Measurements from ENCODE around the gene TMEM247. TPM values are rescaled to one million over a fixed set of nuclear protein-coding genes. Genes with fewer than 3 reads are reported as not detected.

The TMEM247 gene
- total RNA-seq, 1 experiment from 2014 or later = not detected

DNA sequence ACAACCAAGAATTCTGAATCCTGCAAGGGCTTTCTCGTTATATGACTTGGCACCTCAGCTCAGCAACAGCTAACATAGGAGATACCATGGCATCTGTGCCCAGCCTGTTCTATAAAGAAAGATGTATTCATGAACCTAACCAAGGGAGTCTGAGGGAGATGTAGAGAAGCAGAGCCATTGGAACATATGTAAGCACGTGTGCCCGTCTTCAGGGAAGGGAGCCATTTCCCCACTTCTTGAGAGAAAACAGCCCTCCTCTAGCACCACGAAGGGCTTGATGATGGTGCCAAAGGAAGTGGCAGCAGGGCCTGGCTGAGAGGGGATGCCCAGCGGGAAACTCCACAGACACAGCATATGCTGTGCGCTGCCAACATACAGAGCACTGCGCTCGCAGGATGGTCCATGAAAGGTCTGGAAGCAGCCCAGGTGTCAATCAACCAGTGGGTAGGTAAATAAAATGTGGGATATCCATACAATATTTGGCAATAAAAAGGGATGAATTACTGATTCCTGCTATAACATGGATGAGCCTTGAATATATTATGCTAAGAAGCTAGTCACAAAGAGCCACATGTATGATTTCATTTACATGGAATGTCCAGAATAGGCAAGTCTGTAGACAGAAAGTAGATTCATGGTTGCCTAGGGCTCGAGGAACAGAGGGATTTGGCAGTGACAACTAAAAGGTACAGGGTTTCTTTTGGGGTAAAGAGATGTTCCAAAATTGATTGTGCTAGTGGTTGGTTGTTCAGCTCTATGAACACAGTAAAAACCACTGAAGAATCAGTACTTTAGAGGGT, 16.1 kb downstream of the TMEM247 start:
- H3K27me3 ChIP-seq (replicated peaks; ENCODE audit: control insufficient read depth, insufficient read depth, low read length) = no peaks in the 10 kb centered on the region
- Mint-ChIP-seq H3K9me3 (ENCODE audit: unreplicated experiment) (no peaks in the 10 kb centered on the region), H3K27ac (ENCODE audit: unreplicated experiment) (no peak overlapping the region), H3K27me3 (ENCODE audit: insufficient read depth, unreplicated experiment) (peaks cover 12% of the 10 kb centered on the region), H3K4me1 (ENCODE audit: low read depth, unreplicated experiment) (no peaks in the 10 kb centered on the region), H3K4me3 (ENCODE audit: unreplicated experiment) (no peak overlapping the region), H3K36me3 (ENCODE audit: insufficient read depth, unreplicated experiment) (no peaks in the 10 kb centered on the region)
- H3K36me3 ChIP-seq (ENCODE audit: control insufficient read depth, insufficient read depth, low read length) = no peaks in the 10 kb centered on the region
- intact Hi-C loops (cut with micrococcal nuclease; ENCODE audit: unreplicated experiment) = no loop called here
- H3K9me3 ChIP-seq = no peaks in the 10 kb centered on the region
- no peaks in the 10 kb centered on the region for H3K4me1 ChIP-seq
- CTCF ChIA-PET = interaction anchor here (0.6 kb wide), 1 partner anchor 435 kb away, joined by 5 read pairs; no protein-coding TSS in a partner anchor
- H3K4me3 ChIP-seq (ENCODE audit: low read depth, low read length) = no peak overlapping the region
- TF ChIP-seq, protein P1, sequence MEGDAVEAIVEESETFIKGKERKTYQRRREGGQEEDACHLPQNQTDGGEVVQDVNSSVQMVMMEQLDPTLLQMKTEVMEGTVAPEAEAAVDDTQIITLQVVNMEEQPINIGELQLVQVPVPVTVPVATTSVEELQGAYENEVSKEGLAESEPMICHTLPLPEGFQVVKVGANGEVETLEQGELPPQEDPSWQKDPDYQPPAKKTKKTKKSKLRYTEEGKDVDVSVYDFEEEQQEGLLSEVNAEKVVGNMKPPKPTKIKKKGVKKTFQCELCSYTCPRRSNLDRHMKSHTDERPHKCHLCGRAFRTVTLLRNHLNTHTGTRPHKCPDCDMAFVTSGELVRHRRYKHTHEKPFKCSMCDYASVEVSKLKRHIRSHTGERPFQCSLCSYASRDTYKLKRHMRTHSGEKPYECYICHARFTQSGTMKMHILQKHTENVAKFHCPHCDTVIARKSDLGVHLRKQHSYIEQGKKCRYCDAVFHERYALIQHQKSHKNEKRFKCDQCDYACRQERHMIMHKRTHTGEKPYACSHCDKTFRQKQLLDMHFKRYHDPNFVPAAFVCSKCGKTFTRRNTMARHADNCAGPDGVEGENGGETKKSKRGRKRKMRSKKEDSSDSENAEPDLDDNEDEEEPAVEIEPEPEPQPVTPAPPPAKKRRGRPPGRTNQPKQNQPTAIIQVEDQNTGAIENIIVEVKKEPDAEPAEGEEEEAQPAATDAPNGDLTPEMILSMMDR (IDR thresholded peaks at IDR 0.05; ENCODE audit: insufficient read depth in 1 of 2, low read depth in 1 of 2, low read length in 1 of 2, severe bottlenecking in 1 of 2, unreplicated experiment in 1 of 2) = no peak
- peak in 1 of 2 experiments; percentile 14 for DNase-seq
- POLR2A ChIA-PET = no interaction called here
- no TSS peak for BruUV-seq (replicated peaks)

DNA sequence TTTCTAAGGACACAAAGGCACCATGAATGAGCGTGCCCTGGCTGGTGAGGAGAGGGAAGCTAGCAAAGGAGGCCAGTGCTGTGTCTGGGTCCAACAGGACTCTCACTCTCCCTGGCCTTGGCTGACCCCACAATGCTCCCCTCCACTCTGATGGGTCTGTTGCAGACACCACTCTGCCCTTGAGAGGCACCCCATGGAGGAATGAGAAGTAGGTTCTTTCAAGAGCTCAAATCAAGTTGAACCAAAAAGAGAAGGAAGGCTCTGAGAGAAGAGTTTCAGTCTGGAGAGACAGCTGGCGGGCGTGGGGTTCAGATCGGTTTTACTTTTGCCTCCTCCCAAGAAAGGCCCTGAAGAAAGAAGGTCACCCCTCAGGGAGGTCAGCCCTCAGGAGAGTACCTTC, 18.4 kb downstream of the TMEM247 start:
- Histone ChIP-seq H3K36me3 (ENCODE audit: control insufficient read depth, insufficient read depth, low read length) (no peaks in the 10 kb centered on the region), H3K9me3 (no peaks in the 10 kb centered on the region), H3K4me1 (peaks cover 7% of the 10 kb centered on the region), H3K27me3 (replicated peaks; ENCODE audit: control insufficient read depth, insufficient read depth, low read length) (no peaks in the 10 kb centered on the region), H3K4me3 (ENCODE audit: low read depth, low read length) (no peak overlapping the region)
- peaks cover 6% of the 10 kb centered on the region for H3K4me1 Mint-ChIP-seq (ENCODE audit: low read depth, unreplicated experiment)
- H3K4me3 Mint-ChIP-seq (ENCODE audit: unreplicated experiment) = no peak overlapping the region
- intact Hi-C loops (cut with micrococcal nuclease; ENCODE audit: unreplicated experiment) = no loop called here
- POLR2A ChIA-PET = no interaction called here
- TF ChIP-seq, protein P1 (IDR thresholded peaks at IDR 0.05; ENCODE audit: insufficient read depth in 1 of 2, low read depth in 1 of 2, low read length in 1 of 2, severe bottlenecking in 1 of 2, unreplicated experiment in 1 of 2) = no peak
- H3K36me3 Mint-ChIP-seq (ENCODE audit: insufficient read depth, unreplicated experiment) = no peaks in the 10 kb centered on the region
- no TSS peak for BruUV-seq (replicated peaks)
- no peaks in the 10 kb centered on the region for H3K9me3 Mint-ChIP-seq (ENCODE audit: unreplicated experiment)
- DNase-seq = no peak
- H3K27ac Mint-ChIP-seq (ENCODE audit: unreplicated experiment) = no peak overlapping the region
- CTCF ChIA-PET = no interaction called here
- peaks cover 12% of the 10 kb centered on the region for H3K27me3 Mint-ChIP-seq (ENCODE audit: insufficient read depth, unreplicated experiment)

DNA sequence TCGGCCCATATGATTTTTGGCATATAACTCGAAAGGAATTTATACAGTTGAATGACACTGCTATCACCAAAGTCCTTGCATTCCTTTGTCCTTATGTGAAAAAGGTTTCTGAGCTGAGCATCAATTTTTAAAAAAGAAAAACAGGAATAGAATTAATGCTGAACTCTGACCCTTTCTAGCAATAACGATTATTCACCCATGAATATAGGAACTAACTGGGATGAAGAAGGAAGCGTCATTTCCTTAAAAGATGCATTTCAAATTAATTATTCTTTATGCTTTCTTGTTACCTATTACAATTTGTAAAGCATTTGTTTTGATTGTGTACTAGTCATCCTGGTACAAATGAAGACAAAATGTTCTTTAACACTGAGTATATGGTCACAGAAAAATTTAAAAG, 19.3 kb downstream of the TMEM247 start:
- TF ChIP-seq, protein P1 (IDR thresholded peaks at IDR 0.05; ENCODE audit: insufficient read depth in 1 of 2, low read depth in 1 of 2, low read length in 1 of 2, severe bottlenecking in 1 of 2, unreplicated experiment in 1 of 2) = no peak
- Mint-ChIP-seq H3K36me3 (ENCODE audit: insufficient read depth, unreplicated experiment) (no peaks in the 10 kb centered on the region), H3K9me3 (ENCODE audit: unreplicated experiment) (no peaks in the 10 kb centered on the region), H3K4me3 (ENCODE audit: unreplicated experiment) (peak overlapping the region; percentile 87), H3K27ac (ENCODE audit: unreplicated experiment) (no peak overlapping the region), H3K4me1 (ENCODE audit: low read depth, unreplicated experiment) (peaks cover 6% of the 10 kb centered on the region), H3K27me3 (ENCODE audit: insufficient read depth, unreplicated experiment) (peaks cover 12% of the 10 kb centered on the region)
- H3K36me3 ChIP-seq (ENCODE audit: control insufficient read depth, insufficient read depth, low read length) = no peaks in the 10 kb centered on the region
- ChIA-PET POLR2A (no interaction called here), CTCF (no interaction called here)
- BruUV-seq (replicated peaks) = no TSS peak
- no peak overlapping the region for H3K4me3 ChIP-seq (ENCODE audit: low read depth, low read length)
- intact Hi-C loops (cut with micrococcal nuclease; ENCODE audit: unreplicated experiment) = no loop called here
- peaks cover 8% of the 10 kb centered on the region for H3K4me1 ChIP-seq
- DNase-seq = no peak
- no peaks in the 10 kb centered on the region for H3K27me3 ChIP-seq (replicated peaks; ENCODE audit: control insufficient read depth, insufficient read depth, low read length)
- no peaks in the 10 kb centered on the region for H3K9me3 ChIP-seq

Data from Caco-2 (cell line).